Activated CD8-positive, alpha-beta T cell treated with anti-CD3 and anti-CD28 coated beads for 36 hours (primary cell): Measurements from ENCODE around the gene PCSK5. TPM values are rescaled to one million over a fixed set of nuclear protein-coding genes. Genes with fewer than 3 reads are reported as not detected.
"Not testable (repeated sequence)": the region's sequence is repeated elsewhere in the genome, so short reads cannot be mapped to it uniquely, and the experiment has no call there.

Experiments
- ATAC-seq: fragments of 200-7000 bp; cut with Tn5 transposase; one replicate; pipeline ENCODE4 v1.10.0; 2021; ENCODE audit warnings: mild to moderate bottlenecking, moderate library complexity
- CTCF ChIA-PET: fragments of 350-600 bp; sonication (Branson Sonifier 250); formaldehyde crosslinking; loops from one replicate; lab custom pipeline; 2021; ENCODE audit warnings: antibody characterized with exemption; lab: Charles Lee
- POLR2A ChIA-PET: fragments of 350-600 bp; sonication (Branson Sonifier 250); formaldehyde crosslinking; loops from one replicate; lab custom pipeline; 2021; ENCODE audit warnings: antibody characterized with exemption; lab: Charles Lee
- DNase-seq: peaks from one replicate; pipeline ENCODE4 v3.0.0-alpha.2; 2020
- H3K27ac Mint-ChIP-seq: one replicate; pipeline ENCODE4 v1.8.0; 2021; ENCODE audit warnings: mild to moderate bottlenecking, mixed read lengths
- H3K27me3 Mint-ChIP-seq: one replicate; pipeline ENCODE4 v1.8.0; 2021; ENCODE audit warnings: mixed read lengths
- H3K36me3 Mint-ChIP-seq: one replicate; pipeline ENCODE4 v1.8.0; 2021; ENCODE audit warnings: low read depth, mixed read lengths
- H3K4me1 Mint-ChIP-seq: one replicate; pipeline ENCODE4 v1.8.0; 2021; ENCODE audit warnings: low read depth, mixed read lengths
- H3K4me3 Mint-ChIP-seq: one replicate; pipeline ENCODE4 v1.8.0; 2021; ENCODE audit warnings: mild to moderate bottlenecking, moderate library complexity, mixed read lengths
- H3K9me3 Mint-ChIP-seq: one replicate; pipeline ENCODE4 v1.8.0; 2021; ENCODE audit warnings: mixed read lengths
- intact Hi-C: fragments of 100-400 bp; cut with micrococcal nuclease; formaldehyde crosslinking; loops from one replicate; pipeline ENCODE4 v1.10.0; 2022
- total RNA-seq, 2 experiments: library from RNA; stranded (reverse); gene quantifications; one replicate each; pipeline ENCODE4 v1.2.3, GENCODE V29; 2021
- TF ChIP-seq, protein P1 (sequence below): fragments of 200-600 bp; IDR thresholded peaks from one replicate; pipeline ENCODE4 v1.8.0; 2022; ENCODE audit warnings: antibody characterized with exemption, mild to moderate bottlenecking

The PCSK5 gene
- total RNA-seq, 2 experiments from 2014 or later = 4.7 to 5.2 TPM

GRCh38 chr9:76321195-76321828 lies 430.8 kb downstream of the PCSK5 start:
- Mint-ChIP-seq H3K4me1 (no peaks in the 10 kb centered on the region), H3K27me3 (peaks cover 2% of the 10 kb centered on the region), H3K36me3 (no peaks in the 10 kb centered on the region), H3K4me3 (no peak overlapping the region), H3K27ac (no peak overlapping the region), H3K9me3 (no peaks in the 10 kb centered on the region)
- DNase-seq (no peak), ATAC-seq (no peak)
- TF ChIP-seq, protein P1, sequence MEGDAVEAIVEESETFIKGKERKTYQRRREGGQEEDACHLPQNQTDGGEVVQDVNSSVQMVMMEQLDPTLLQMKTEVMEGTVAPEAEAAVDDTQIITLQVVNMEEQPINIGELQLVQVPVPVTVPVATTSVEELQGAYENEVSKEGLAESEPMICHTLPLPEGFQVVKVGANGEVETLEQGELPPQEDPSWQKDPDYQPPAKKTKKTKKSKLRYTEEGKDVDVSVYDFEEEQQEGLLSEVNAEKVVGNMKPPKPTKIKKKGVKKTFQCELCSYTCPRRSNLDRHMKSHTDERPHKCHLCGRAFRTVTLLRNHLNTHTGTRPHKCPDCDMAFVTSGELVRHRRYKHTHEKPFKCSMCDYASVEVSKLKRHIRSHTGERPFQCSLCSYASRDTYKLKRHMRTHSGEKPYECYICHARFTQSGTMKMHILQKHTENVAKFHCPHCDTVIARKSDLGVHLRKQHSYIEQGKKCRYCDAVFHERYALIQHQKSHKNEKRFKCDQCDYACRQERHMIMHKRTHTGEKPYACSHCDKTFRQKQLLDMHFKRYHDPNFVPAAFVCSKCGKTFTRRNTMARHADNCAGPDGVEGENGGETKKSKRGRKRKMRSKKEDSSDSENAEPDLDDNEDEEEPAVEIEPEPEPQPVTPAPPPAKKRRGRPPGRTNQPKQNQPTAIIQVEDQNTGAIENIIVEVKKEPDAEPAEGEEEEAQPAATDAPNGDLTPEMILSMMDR = no peak
- ChIA-PET CTCF (interaction anchor here (0.9 to 1.4 kb wide), 2 partner anchors 19 to 67 kb away, joined by 3 read pairs; no protein-coding TSS in a partner anchor), POLR2A (no interaction called here)
- intact Hi-C loops = no loop called here

GRCh38 chr9:76322810-76323209 lies 432.3 kb downstream of the PCSK5 start:
- DNase-seq (no peak), ATAC-seq (no peak)
- ChIA-PET POLR2A (no interaction called here), CTCF (no interaction called here)
- Mint-ChIP-seq H3K27me3 (peaks cover 2% of the 10 kb centered on the region), H3K27ac (no peak overlapping the region), H3K4me3 (no peak overlapping the region), H3K36me3 (no peaks in the 10 kb centered on the region), H3K4me1 (no peaks in the 10 kb centered on the region), H3K9me3 (no peaks in the 10 kb centered on the region)
- intact Hi-C loops = no loop called here
- TF ChIP-seq, protein P1 = no peak

DNA sequence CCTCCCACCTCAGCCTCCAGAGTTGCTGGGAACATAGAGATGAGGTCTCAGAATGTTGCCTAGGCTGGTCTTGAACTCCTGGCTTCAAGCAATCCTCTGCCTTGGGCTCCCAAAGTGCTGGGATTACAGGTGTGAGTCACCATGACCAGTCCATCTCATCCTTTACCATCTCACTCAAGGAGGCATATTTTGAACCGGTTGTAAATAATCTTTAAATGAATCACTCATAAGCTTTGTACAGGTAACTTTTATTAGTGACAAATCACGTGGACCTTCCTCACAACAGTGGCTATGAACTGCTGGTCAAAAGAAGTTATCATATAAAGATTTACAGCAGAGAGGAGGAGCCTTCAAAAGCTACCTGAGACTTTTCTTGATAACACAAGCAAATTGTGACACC lies 433.0 kb downstream of the PCSK5 start:
- no peak for ATAC-seq
- H3K9me3 Mint-ChIP-seq = no peaks in the 10 kb centered on the region
- intact Hi-C loops = no loop called here
- CTCF ChIA-PET = no interaction called here
- no peak overlapping the region for H3K4me3 Mint-ChIP-seq
- no peaks in the 10 kb centered on the region for H3K36me3 Mint-ChIP-seq
- H3K27me3 Mint-ChIP-seq = peaks cover 5% of the 10 kb centered on the region
- H3K4me1 Mint-ChIP-seq = no peaks in the 10 kb centered on the region
- POLR2A ChIA-PET = no interaction called here
- TF ChIP-seq, protein P1 = no peak
- DNase-seq = no peak
- no peak overlapping the region for H3K27ac Mint-ChIP-seq

DNA sequence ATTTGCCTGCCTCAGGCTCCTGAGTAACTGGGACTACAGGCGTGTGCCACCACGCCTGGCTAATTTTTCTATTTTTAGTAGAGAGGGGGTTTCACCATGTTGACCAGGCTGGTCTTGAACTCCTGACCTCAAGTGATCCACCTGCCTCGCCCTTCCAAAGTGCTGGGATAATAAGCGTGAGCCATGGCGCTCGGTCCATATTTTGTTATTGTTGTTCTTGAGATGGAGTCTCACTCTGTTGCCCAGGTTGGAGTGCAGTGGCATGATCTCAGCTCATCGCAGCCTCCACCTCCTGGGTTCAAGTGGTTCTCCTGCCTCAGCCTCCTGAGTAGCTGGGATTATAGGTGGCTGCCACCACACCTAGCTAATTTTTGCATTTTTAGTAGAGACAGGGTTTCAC lies 433.6 kb downstream of the PCSK5 start:
- H3K36me3 Mint-ChIP-seq, H3K27me3 Mint-ChIP-seq, H3K9me3 Mint-ChIP-seq, DNase-seq, intact Hi-C loops, H3K4me1 Mint-ChIP-seq, POLR2A ChIA-PET, H3K4me3 Mint-ChIP-seq, H3K27ac Mint-ChIP-seq, ATAC-seq, CTCF ChIA-PET: not testable (repeated sequence)

DNA sequence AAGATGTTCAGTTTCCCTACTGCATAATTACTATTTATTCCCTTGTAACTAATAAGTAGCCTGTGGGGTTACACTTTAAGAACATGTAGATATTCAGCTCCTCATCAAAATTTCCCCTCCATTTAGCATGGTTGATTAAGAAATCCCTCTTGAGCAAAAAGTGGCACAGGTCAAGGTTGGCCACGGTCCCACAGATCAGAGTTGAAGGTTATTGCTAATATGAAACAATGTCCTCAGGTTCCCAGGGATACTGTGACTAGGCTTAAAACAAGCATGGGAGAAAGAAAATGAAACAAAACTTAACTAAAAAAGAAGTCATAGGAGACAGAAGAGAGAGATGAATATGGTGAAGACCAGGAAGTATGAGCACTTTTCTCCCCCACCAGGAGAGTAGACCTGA lies 439.6 kb downstream of the PCSK5 start:
- ChIA-PET POLR2A (no interaction called here), CTCF (no interaction called here)
- H3K27me3 Mint-ChIP-seq = peaks cover 15% of the 10 kb centered on the region
- no peak overlapping the region for H3K4me3 Mint-ChIP-seq
- H3K36me3 Mint-ChIP-seq = no peaks in the 10 kb centered on the region
- H3K9me3 Mint-ChIP-seq = no peaks in the 10 kb centered on the region
- intact Hi-C loops = no loop called here
- DNase-seq (no peak), ATAC-seq (no peak)
- TF ChIP-seq, protein P1 = no peak
- no peaks in the 10 kb centered on the region for H3K4me1 Mint-ChIP-seq
- H3K27ac Mint-ChIP-seq = no peak overlapping the region
